Measurements from ENCODE around the gene CNTN4.

CNTN4 gene

GRCh38 chr3:2623436-2623835 lies 524.8 kb downstream of the CNTN4 start:
- DNase-seq: no peak

GRCh38 chr3:2628117-2628516 lies 529.5 kb downstream of the CNTN4 start:
- no peak for DNase-seq

GRCh38 chr3:2635511-2635910 lies 536.8 kb downstream of the CNTN4 start:
- no peak for DNase-seq

GRCh38 chr3:2643606-2644005 lies 544.9 kb downstream of the CNTN4 start:
- DNase-seq: no peak

GRCh38 chr3:2645001-2645400 lies 546.3 kb downstream of the CNTN4 start:
- DNase-seq: no peak

GRCh38 chr3:2650746-2651145 lies 552.1 kb downstream of the CNTN4 start:
- DNase-seq: no peak

- no peak for DNase-seq
These were observed 553.7 kb downstream of the CNTN4 start for GRCh38 chr3:2652386-2652785.

GRCh38 chr3:2653706-2654105 lies 555.0 kb downstream of the CNTN4 start:
- no peak for DNase-seq

GRCh38 chr3:2655229-2655701 lies 556.6 kb downstream of the CNTN4 start:
- DNase-seq: no peak

GRCh38 chr3:2656806-2657777 lies 558.4 kb downstream of the CNTN4 start:
- peak; percentile 9 for DNase-seq

GRCh38 chr3:2657971-2658370 lies 559.3 kb downstream of the CNTN4 start:
- DNase-seq: no peak

- no peak for DNase-seq
These were observed 561.2 kb downstream of the CNTN4 start for GRCh38 chr3:2659896-2660295.

- DNase-seq: no peak
These were observed 562.4 kb downstream of the CNTN4 start for GRCh38 chr3:2661078-2661477.

- no peak for DNase-seq
These were observed 578.8 kb downstream of the CNTN4 start for GRCh38 chr3:2677501-2677900.

- DNase-seq: no peak
These were observed 581.6 kb downstream of the CNTN4 start for GRCh38 chr3:2680236-2680635.

GRCh38 chr3:2684046-2684445 lies 585.4 kb downstream of the CNTN4 start:
- DNase-seq: no peak

GRCh38 chr3:2686816-2687502 lies 588.3 kb downstream of the CNTN4 start:
- no peak for DNase-seq

GRCh38 chr3:2697589-2697988 lies 598.9 kb downstream of the CNTN4 start:
- no peak for DNase-seq

- DNase-seq: no peak
These were observed 602.8 kb downstream of the CNTN4 start for GRCh38 chr3:2701471-2701870.

- DNase-seq: no peak
These were observed 607.6 kb downstream of the CNTN4 start for GRCh38 chr3:2706144-2706835.

- DNase-seq: no peak
These were observed 608.2 kb downstream of the CNTN4 start for GRCh38 chr3:2706836-2707210.

GRCh38 chr3:2711081-2711480 lies 612.4 kb downstream of the CNTN4 start:
- DNase-seq: no peak

GRCh38 chr3:2713923-2714322 lies 615.3 kb downstream of the CNTN4 start:
- no peak for DNase-seq

Data from DMS79 (cell line).